Body of pancreas (tissue), 4 donors: ENCODE results near the gene ASB10.

ENCODE experiments used
- POLR2A ChIP-seq, 3 donors: fragments of 450-650 bp; IDR thresholded peaks; one replicate each; pipeline ENCODE4 v1.6.1; 2016; ENCODE audit warnings: antibody characterized with exemption in 3 of 3, mild to moderate bottlenecking in 2 of 3
- TF ChIP-seq, protein P1 (sequence below), 7 experiments: fragments of 450-650 bp in 4 of 7; fragments of 200-600 bp in 3 of 7; sonication (generic) in 3 of 7; IDR thresholded peaks; one replicate each; pipeline ENCODE4 v1.5.1; 2016 to 2019; ENCODE audit warnings: antibody characterized with exemption in 7 of 7

DNA sequence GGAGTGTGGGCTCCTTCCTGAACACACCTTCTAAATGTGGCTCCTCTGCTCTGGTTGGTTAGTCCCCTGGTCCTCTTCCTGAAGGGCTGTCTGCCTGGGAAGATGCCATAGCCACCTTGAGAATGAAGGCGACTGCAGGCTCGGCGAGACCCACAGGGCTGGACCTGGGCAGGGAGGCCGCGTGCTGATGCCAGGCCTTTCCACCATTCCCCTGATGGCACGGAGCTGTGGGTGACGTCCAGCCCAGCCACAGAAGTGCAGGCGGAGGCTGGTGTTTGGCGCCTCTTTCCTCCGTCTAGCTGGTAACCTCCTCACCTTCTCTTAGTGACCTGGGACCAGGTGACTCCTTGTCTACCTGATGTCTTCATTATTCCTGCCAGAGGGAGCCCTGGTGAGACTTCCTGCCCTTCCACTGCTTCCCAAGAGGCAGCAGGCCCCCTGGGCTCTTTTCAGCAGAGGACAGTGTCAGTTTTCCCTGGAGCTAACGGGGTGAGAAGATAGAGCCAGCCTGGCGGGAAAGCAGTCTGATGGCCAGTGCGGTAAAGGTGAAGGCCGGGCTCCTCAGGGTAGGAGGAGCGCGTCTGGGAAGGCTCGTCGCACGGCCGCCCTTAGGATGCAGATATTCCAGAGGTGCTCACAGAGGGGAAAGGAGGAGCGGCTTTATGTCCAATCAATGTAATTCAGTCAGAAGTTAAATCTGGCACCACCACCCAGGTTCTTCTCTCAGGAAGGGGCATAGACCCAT, 54.4 kb downstream of the ASB10 start:
- TF ChIP-seq POLR2A (IDR thresholded peaks at IDR 0.05) = no peak
- TF ChIP-seq, protein P1, sequence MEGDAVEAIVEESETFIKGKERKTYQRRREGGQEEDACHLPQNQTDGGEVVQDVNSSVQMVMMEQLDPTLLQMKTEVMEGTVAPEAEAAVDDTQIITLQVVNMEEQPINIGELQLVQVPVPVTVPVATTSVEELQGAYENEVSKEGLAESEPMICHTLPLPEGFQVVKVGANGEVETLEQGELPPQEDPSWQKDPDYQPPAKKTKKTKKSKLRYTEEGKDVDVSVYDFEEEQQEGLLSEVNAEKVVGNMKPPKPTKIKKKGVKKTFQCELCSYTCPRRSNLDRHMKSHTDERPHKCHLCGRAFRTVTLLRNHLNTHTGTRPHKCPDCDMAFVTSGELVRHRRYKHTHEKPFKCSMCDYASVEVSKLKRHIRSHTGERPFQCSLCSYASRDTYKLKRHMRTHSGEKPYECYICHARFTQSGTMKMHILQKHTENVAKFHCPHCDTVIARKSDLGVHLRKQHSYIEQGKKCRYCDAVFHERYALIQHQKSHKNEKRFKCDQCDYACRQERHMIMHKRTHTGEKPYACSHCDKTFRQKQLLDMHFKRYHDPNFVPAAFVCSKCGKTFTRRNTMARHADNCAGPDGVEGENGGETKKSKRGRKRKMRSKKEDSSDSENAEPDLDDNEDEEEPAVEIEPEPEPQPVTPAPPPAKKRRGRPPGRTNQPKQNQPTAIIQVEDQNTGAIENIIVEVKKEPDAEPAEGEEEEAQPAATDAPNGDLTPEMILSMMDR (IDR thresholded peaks at IDR 0.05) = no peak
